Liver (tissue), 9 donors: ENCODE data around the gene PTRHD1. TPM values are rescaled to one million over a fixed set of nuclear protein-coding genes. Genes with fewer than 3 reads are reported as not detected.

Experiments used
- DNase-seq: peaks from one replicate; pipeline ENCODE4 v3.0.0-alpha.2; 2017; ENCODE audit warnings: low spot score
- H3K27ac ChIP-seq, 2 donors: one replicate each; pipeline ENCODE4 v1.7.0; 2013; ENCODE audit warnings: inconsistent platforms in 2 of 2, low read length in 2 of 2, control low read depth in 1 of 2, low read depth in 1 of 2, mild to moderate bottlenecking in 1 of 2
- H3K27me3 ChIP-seq, 4 donors: one replicate each; pipeline versions ENCODE4 v1.6.1 to v1.7.0; 2013; ENCODE audit warnings: low read length in 3 of 4, inconsistent platforms in 1 of 4, mild to moderate bottlenecking in 1 of 4, moderate library complexity in 1 of 4; ENCODE audit not compliant: control insufficient read depth in 4 of 4, insufficient read depth in 4 of 4
- H3K36me3 ChIP-seq, 4 donors: one replicate each; pipeline versions ENCODE4 v1.6.1 to v1.7.0; 2013; ENCODE audit warnings: low read length in 3 of 4, mild to moderate bottlenecking in 3 of 4, low read depth in 1 of 4, moderate library complexity in 1 of 4; ENCODE audit not compliant: control insufficient read depth in 4 of 4, insufficient read depth in 3 of 4
- H3K4me1 ChIP-seq, 4 donors: one replicate each; pipeline versions ENCODE4 v1.6.1 to v1.7.0; 2013; ENCODE audit warnings: low read length in 3 of 4, mild to moderate bottlenecking in 3 of 4, moderate library complexity in 1 of 4; ENCODE audit not compliant: control insufficient read depth in 4 of 4, insufficient read depth in 4 of 4
- H3K4me3 ChIP-seq, 3 donors: one replicate each; pipeline versions ENCODE4 v1.6.1 to v1.7.0; 2013; ENCODE audit warnings: low read length in 3 of 3, control low read depth in 1 of 3, low read depth in 1 of 3, mild to moderate bottlenecking in 1 of 3
- H3K9ac ChIP-seq, 2 donors: one replicate each; pipeline ENCODE4 v1.7.0; 2013; ENCODE audit warnings: low read length in 2 of 2, mild to moderate bottlenecking in 2 of 2, moderate library complexity in 2 of 2, control low read depth in 1 of 2, low read depth in 1 of 2
- H3K9me3 ChIP-seq, 4 donors: one replicate each; pipeline versions ENCODE4 v1.6.1 to v1.7.0; 2013; ENCODE audit warnings: low read length in 3 of 4; ENCODE audit not compliant: control insufficient read depth in 4 of 4
- EGR1 ChIP-seq, 2 donors: IDR thresholded peaks; 2 replicates each; pipeline ENCODE4 v1.6.1; 2016 to 2018; ENCODE audit warnings: antibody characterized with exemption in 2 of 2, low read depth in 2 of 2
- FOXA1 ChIP-seq: IDR thresholded peaks from 2 replicates; pipeline ENCODE4 v1.6.1; 2016; ENCODE audit warnings: antibody characterized with exemption
- FOXA2 ChIP-seq: IDR thresholded peaks from 2 replicates; pipeline ENCODE4 v1.6.1; 2016; ENCODE audit warnings: antibody characterized with exemption
- GABPA ChIP-seq, 2 donors: IDR thresholded peaks in 1 of 2; conservative IDR thresholded peaks in 1 of 2; 2 replicates each; pipeline ENCODE4 v1.6.1; 2016; ENCODE audit warnings: antibody characterized with exemption in 2 of 2, mild to moderate bottlenecking in 1 of 2, moderate library complexity in 1 of 2
- HNF4A ChIP-seq, 2 donors: conservative IDR thresholded peaks; 2 replicates each; pipeline ENCODE4 v1.6.1; 2016; ENCODE audit warnings: antibody characterized with exemption in 2 of 2, mild to moderate bottlenecking in 2 of 2
- HNF4G ChIP-seq: IDR thresholded peaks from 2 replicates; pipeline ENCODE4 v1.6.1; 2016; ENCODE audit warnings: antibody characterized with exemption
- JUND ChIP-seq, 2 donors: IDR thresholded peaks; 2 replicates each; pipeline ENCODE4 v1.6.1; 2016; ENCODE audit warnings: antibody characterized with exemption in 2 of 2
- NR2F2 ChIP-seq: IDR thresholded peaks from 2 replicates; pipeline ENCODE4 v1.6.1; 2016; ENCODE audit warnings: antibody characterized with exemption
- RAD21 ChIP-seq, 2 donors: IDR thresholded peaks; 2 replicates each; pipeline ENCODE4 v1.6.1; 2016; ENCODE audit warnings: antibody characterized with exemption in 2 of 2, mild to moderate bottlenecking in 2 of 2
- RXRA ChIP-seq, 2 donors: IDR thresholded peaks; 2 replicates each; pipeline ENCODE4 v1.6.1; 2017 to 2018; ENCODE audit warnings: antibody characterized with exemption in 2 of 2, mild to moderate bottlenecking in 1 of 2
- SP1 ChIP-seq: IDR thresholded peaks from 2 replicates; pipeline ENCODE4 v1.6.1; 2018; ENCODE audit warnings: antibody characterized with exemption, mild to moderate bottlenecking
- TAF1 ChIP-seq: conservative IDR thresholded peaks from 2 replicates; pipeline ENCODE4 v1.6.1; 2016; ENCODE audit warnings: antibody characterized with exemption, mild to moderate bottlenecking
- YY1 ChIP-seq: IDR thresholded peaks from 2 replicates; pipeline ENCODE4 v1.6.1; 2016; ENCODE audit warnings: antibody characterized with exemption, mild to moderate bottlenecking
- WGBS: extraction: QIAGEN DNeasy Blood & Tissue Kit; methylation state at CpG from one replicate; pipeline ENCODE4 v1.1.7; 2013; 5-methylcytosine and 5-hydroxymethylcytosine counted together
- polyA plus RNA-seq, 2 donors: library from polyadenylated mRNA; stranded (reverse) in 1 of 2; unstranded in 1 of 2; fragments of 200-250 nt in 1 of 2; fragments of >200 nt in 1 of 2; fragmentation: Nextera tagmentation in 1 of 2; extraction: Ambion mirVana in 1 of 2; gene quantifications; one replicate each; pipeline versions ENCODE4 v1.2.1 to v1.2.3, GENCODE V29; 2013 to 2015
- total RNA-seq, 2 donors: library from RNA; depleted of rRNA; stranded (reverse); fragments of >200 nt; gene quantifications; one replicate each; pipeline ENCODE4 v1.2.3, GENCODE V29; 2014
- TF ChIP-seq, protein P1 (sequence below): IDR thresholded peaks from 2 replicates; pipeline ENCODE4 v1.6.1; 2016; ENCODE audit warnings: antibody characterized with exemption
- TF ChIP-seq, protein P2 (sequence below): IDR thresholded peaks from 2 replicates; pipeline ENCODE4 v1.6.1; 2016; ENCODE audit warnings: antibody characterized with exemption, mild to moderate bottlenecking
- TF ChIP-seq, protein P3 (sequence below): fragments of 150-350 bp; IDR thresholded peaks from 2 replicates; pipeline ENCODE4 v1.5.1; 2017; ENCODE audit warnings: improper control_type of control experiment, low read depth, low read length; ENCODE audit not compliant: missing input control
- TF ChIP-seq, protein P4 (sequence below): IDR thresholded peaks from 2 replicates; pipeline ENCODE4 v1.6.1; 2016; ENCODE audit warnings: antibody characterized with exemption
- TF ChIP-seq, protein P5 (sequence below): IDR thresholded peaks from 2 replicates; pipeline ENCODE4 v1.6.1; 2016; ENCODE audit warnings: antibody characterized with exemption
- donor health status: healthy.
- donor health status: healthy.
- donor health status: healthy.
- donor health status: healthy.
- donor health status: healthy.

The PTRHD1 gene
- total and polyA plus RNA-seq, 4 donors = 9.9 to 50.9 (median 20.7) TPM

DNA sequence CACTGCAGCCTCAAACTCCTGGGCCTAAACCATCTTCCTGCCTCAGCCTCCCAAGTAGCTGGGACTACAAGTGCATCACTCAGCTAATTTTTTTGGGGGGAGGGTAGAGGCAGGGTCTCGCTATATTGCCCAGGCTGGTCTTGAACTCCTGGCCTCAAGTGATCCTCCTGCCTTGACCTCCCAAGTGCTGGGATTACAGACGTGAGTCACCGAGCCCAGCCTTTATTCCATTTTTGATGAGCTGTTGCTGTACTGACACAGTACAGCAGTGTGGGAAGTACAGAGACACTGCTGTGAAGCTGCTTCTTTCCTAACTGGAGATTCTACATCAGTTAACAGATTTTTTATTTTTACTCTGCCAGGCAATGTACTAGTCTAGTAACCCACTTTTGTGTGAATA lies 18.8 kb downstream of the PTRHD1 start:
- peaks cover 0 to 3% (median 0%) of the 10 kb centered on the region in 4 donors for H3K4me1 ChIP-seq
- TF ChIP-seq, protein P1, sequence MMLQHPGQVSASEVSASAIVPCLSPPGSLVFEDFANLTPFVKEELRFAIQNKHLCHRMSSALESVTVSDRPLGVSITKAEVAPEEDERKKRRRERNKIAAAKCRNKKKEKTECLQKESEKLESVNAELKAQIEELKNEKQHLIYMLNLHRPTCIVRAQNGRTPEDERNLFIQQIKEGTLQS = no peak
- TF ChIP-seq, protein P2, sequence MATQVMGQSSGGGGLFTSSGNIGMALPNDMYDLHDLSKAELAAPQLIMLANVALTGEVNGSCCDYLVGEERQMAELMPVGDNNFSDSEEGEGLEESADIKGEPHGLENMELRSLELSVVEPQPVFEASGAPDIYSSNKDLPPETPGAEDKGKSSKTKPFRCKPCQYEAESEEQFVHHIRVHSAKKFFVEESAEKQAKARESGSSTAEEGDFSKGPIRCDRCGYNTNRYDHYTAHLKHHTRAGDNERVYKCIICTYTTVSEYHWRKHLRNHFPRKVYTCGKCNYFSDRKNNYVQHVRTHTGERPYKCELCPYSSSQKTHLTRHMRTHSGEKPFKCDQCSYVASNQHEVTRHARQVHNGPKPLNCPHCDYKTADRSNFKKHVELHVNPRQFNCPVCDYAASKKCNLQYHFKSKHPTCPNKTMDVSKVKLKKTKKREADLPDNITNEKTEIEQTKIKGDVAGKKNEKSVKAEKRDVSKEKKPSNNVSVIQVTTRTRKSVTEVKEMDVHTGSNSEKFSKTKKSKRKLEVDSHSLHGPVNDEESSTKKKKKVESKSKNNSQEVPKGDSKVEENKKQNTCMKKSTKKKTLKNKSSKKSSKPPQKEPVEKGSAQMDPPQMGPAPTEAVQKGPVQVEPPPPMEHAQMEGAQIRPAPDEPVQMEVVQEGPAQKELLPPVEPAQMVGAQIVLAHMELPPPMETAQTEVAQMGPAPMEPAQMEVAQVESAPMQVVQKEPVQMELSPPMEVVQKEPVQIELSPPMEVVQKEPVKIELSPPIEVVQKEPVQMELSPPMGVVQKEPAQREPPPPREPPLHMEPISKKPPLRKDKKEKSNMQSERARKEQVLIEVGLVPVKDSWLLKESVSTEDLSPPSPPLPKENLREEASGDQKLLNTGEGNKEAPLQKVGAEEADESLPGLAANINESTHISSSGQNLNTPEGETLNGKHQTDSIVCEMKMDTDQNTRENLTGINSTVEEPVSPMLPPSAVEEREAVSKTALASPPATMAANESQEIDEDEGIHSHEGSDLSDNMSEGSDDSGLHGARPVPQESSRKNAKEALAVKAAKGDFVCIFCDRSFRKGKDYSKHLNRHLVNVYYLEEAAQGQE = no peak
- TF ChIP-seq, protein P3, sequence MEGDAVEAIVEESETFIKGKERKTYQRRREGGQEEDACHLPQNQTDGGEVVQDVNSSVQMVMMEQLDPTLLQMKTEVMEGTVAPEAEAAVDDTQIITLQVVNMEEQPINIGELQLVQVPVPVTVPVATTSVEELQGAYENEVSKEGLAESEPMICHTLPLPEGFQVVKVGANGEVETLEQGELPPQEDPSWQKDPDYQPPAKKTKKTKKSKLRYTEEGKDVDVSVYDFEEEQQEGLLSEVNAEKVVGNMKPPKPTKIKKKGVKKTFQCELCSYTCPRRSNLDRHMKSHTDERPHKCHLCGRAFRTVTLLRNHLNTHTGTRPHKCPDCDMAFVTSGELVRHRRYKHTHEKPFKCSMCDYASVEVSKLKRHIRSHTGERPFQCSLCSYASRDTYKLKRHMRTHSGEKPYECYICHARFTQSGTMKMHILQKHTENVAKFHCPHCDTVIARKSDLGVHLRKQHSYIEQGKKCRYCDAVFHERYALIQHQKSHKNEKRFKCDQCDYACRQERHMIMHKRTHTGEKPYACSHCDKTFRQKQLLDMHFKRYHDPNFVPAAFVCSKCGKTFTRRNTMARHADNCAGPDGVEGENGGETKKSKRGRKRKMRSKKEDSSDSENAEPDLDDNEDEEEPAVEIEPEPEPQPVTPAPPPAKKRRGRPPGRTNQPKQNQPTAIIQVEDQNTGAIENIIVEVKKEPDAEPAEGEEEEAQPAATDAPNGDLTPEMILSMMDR = no peak
- no peak for TF ChIP-seq FOXA1
- no peak for TF ChIP-seq FOXA2
- no peak for TF ChIP-seq JUND (IDR thresholded peaks at IDR 0.05)
- no peak for TF ChIP-seq RXRA (IDR thresholded peaks at IDR 0.05)
- no peak for TF ChIP-seq TAF1
- TF ChIP-seq HNF4G = no peak
- TF ChIP-seq, protein P4, sequence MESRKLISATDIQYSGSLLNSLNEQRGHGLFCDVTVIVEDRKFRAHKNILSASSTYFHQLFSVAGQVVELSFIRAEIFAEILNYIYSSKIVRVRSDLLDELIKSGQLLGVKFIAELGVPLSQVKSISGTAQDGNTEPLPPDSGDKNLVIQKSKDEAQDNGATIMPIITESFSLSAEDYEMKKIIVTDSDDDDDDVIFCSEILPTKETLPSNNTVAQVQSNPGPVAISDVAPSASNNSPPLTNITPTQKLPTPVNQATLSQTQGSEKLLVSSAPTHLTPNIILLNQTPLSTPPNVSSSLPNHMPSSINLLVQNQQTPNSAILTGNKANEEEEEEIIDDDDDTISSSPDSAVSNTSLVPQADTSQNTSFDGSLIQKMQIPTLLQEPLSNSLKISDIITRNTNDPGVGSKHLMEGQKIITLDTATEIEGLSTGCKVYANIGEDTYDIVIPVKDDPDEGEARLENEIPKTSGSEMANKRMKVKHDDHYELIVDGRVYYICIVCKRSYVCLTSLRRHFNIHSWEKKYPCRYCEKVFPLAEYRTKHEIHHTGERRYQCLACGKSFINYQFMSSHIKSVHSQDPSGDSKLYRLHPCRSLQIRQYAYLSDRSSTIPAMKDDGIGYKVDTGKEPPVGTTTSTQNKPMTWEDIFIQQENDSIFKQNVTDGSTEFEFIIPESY = no peak
- TF ChIP-seq GABPA (IDR thresholded peaks at IDR 0.05 in 1 of 2, conservative IDR thresholded peaks at IDR 0.05 in 1 of 2) = no peak
- no peak for TF ChIP-seq HNF4A (conservative IDR thresholded peaks at IDR 0.05)
- no peak for TF ChIP-seq NR2F2
- TF ChIP-seq EGR1 (IDR thresholded peaks at IDR 0.05; ENCODE audit: low read depth in 2 of 2) = no peak
- no peak for TF ChIP-seq YY1
- no peak for TF ChIP-seq RAD21 (IDR thresholded peaks at IDR 0.05)
- TF ChIP-seq SP1 = no peak
- TF ChIP-seq, protein P5, sequence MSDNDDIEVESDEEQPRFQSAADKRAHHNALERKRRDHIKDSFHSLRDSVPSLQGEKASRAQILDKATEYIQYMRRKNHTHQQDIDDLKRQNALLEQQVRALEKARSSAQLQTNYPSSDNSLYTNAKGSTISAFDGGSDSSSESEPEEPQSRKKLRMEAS = no peak
- WGBS = 83% methylated on average over 3 of the region's 3 CpGs
- no peak overlapping the region for H3K27ac ChIP-seq
- no peak overlapping the region for H3K4me3 ChIP-seq
- H3K36me3 ChIP-seq = peaks cover 0 to 8% (median 4%) of the 10 kb centered on the region in 4 donors
- H3K27me3 ChIP-seq = no peaks in the 10 kb centered on the region
- no peak overlapping the region for H3K9ac ChIP-seq
- DNase-seq = no peak
- no peaks in the 10 kb centered on the region for H3K9me3 ChIP-seq
